Right lobe of liver (tissue), 4 donors: ENCODE data around the gene EDEM2.

Experiments
- POLR2A ChIP-seq: fragments of 450-650 bp; IDR thresholded peaks from one replicate; pipeline ENCODE4 v1.6.1; 2017; ENCODE audit warnings: antibody characterized with exemption, mild to moderate bottlenecking
- TF ChIP-seq, protein P1 (sequence below), 4 donors: fragments of 200-600 bp in 3 of 4; fragments of 450-650 bp in 1 of 4; IDR thresholded peaks; one replicate each; pipeline versions ENCODE4 v1.5.1 to v1.8.0; 2016 to 2022; ENCODE audit warnings: antibody characterized with exemption in 4 of 4, mild to moderate bottlenecking in 2 of 4
- donor health status: DM: no; HTN: no; CAD: no.
- donor health status: DM: no; HTN: no; CAD: no.
- donor health status: DM: no; HTN: yes; CAD: no.

DNA sequence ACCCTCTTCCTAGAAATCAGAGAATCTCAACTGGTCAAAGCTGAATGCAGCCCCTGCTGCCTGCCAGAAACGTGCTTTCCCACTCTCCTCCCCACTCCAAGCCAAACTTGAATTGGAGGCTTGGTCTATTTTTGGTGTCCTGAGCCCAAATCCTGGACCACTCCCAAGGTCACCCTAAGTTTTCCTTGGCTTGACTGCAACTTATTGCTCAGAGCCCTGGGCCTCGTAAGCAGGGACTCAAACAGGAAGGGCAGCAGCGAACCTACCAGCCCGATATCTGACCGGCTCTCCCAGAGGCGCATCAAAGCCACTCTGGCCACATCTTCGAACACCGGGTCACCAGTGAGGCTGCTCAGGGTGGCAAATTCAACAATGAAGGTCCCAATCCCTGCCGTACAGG is 12.7 kb downstream of the EDEM2 start:
- TF ChIP-seq, protein P1, sequence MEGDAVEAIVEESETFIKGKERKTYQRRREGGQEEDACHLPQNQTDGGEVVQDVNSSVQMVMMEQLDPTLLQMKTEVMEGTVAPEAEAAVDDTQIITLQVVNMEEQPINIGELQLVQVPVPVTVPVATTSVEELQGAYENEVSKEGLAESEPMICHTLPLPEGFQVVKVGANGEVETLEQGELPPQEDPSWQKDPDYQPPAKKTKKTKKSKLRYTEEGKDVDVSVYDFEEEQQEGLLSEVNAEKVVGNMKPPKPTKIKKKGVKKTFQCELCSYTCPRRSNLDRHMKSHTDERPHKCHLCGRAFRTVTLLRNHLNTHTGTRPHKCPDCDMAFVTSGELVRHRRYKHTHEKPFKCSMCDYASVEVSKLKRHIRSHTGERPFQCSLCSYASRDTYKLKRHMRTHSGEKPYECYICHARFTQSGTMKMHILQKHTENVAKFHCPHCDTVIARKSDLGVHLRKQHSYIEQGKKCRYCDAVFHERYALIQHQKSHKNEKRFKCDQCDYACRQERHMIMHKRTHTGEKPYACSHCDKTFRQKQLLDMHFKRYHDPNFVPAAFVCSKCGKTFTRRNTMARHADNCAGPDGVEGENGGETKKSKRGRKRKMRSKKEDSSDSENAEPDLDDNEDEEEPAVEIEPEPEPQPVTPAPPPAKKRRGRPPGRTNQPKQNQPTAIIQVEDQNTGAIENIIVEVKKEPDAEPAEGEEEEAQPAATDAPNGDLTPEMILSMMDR (IDR thresholded peaks at IDR 0.05), result no peak
- no peak for TF ChIP-seq POLR2A
